HL-60 (cell line): ENCODE measurements around the gene CACTIN.

ENCODE experiments used
- DNase-seq, 2 experiments: peaks; one replicate each; pipeline ENCODE4 v3.0.0-alpha.2; 2010 to 2020; ENCODE audit warnings: low read depth in 1 of 2, low spot score in 1 of 2
- H3K27ac ChIP-seq: fragments of 250-450 bp; sonication (Bioruptor Pico); replicated peaks from 2 replicates; pipeline ENCODE4 v1.5.1; 2020; ENCODE audit warnings: mild to moderate bottlenecking, moderate library complexity
- H3K27me3 ChIP-seq: fragments of 250-450 bp; sonication (Bioruptor Pico); 2 replicates; pipeline ENCODE4 v1.5.1; 2021; ENCODE audit warnings: mild to moderate bottlenecking, moderate library complexity; ENCODE audit not compliant: insufficient read depth, poor library complexity, severe bottlenecking
- H3K4me3 ChIP-seq: replicated peaks from 2 replicates; pipeline ENCODE4 v1.5.1; 2011; ENCODE audit warnings: mild to moderate bottlenecking, control low read depth, low read length; ENCODE audit not compliant: insufficient read depth
- GABPA ChIP-seq: IDR thresholded peaks from 2 replicates; pipeline ENCODE4 v1.6.1; 2012; ENCODE audit warnings: low read depth
- POLR2AphosphoS5 ChIP-seq: IDR thresholded peaks from 2 replicates; pipeline ENCODE4 v1.6.1; 2012; ENCODE audit warnings: low read depth
- SPI1 ChIP-seq: IDR thresholded peaks from 2 replicates; pipeline ENCODE4 v1.6.1; 2012; ENCODE audit warnings: low read depth, mild to moderate bottlenecking, borderline replicate concordance
- TF ChIP-seq, protein P1 (sequence below): IDR thresholded peaks from 2 replicates; pipeline ENCODE4 v1.6.1; 2012; ENCODE audit warnings: low read depth; ENCODE audit not compliant: insufficient replicate concordance
- TF ChIP-seq, protein P2 (sequence below): IDR thresholded peaks from one replicate; pipeline ENCODE4 v1.5.1; 2011; ENCODE audit warnings: low read length, control low read depth, inconsistent platforms; ENCODE audit not compliant: insufficient read depth

Gene CACTIN

GRCh38 chr19:3672993-3673392 lies 46.4 kb upstream of the CACTIN start:
- no peak for DNase-seq
- Histone ChIP-seq H3K4me3 (no peak overlapping the region), H3K27me3 (no peaks in the 10 kb centered on the region), H3K27ac (no peak overlapping the region)
- TF ChIP-seq SPI1: no peak

- no peak for DNase-seq
- Histone ChIP-seq H3K4me3 (no peak overlapping the region), H3K27ac (no peak overlapping the region), H3K27me3 (no peaks in the 10 kb centered on the region)
- TF ChIP-seq, protein P1, sequence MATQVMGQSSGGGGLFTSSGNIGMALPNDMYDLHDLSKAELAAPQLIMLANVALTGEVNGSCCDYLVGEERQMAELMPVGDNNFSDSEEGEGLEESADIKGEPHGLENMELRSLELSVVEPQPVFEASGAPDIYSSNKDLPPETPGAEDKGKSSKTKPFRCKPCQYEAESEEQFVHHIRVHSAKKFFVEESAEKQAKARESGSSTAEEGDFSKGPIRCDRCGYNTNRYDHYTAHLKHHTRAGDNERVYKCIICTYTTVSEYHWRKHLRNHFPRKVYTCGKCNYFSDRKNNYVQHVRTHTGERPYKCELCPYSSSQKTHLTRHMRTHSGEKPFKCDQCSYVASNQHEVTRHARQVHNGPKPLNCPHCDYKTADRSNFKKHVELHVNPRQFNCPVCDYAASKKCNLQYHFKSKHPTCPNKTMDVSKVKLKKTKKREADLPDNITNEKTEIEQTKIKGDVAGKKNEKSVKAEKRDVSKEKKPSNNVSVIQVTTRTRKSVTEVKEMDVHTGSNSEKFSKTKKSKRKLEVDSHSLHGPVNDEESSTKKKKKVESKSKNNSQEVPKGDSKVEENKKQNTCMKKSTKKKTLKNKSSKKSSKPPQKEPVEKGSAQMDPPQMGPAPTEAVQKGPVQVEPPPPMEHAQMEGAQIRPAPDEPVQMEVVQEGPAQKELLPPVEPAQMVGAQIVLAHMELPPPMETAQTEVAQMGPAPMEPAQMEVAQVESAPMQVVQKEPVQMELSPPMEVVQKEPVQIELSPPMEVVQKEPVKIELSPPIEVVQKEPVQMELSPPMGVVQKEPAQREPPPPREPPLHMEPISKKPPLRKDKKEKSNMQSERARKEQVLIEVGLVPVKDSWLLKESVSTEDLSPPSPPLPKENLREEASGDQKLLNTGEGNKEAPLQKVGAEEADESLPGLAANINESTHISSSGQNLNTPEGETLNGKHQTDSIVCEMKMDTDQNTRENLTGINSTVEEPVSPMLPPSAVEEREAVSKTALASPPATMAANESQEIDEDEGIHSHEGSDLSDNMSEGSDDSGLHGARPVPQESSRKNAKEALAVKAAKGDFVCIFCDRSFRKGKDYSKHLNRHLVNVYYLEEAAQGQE: no peak
- TF ChIP-seq GABPA (no peak), SPI1 (no peak), POLR2AphosphoS5 (no peak)
- TF ChIP-seq, protein P2, sequence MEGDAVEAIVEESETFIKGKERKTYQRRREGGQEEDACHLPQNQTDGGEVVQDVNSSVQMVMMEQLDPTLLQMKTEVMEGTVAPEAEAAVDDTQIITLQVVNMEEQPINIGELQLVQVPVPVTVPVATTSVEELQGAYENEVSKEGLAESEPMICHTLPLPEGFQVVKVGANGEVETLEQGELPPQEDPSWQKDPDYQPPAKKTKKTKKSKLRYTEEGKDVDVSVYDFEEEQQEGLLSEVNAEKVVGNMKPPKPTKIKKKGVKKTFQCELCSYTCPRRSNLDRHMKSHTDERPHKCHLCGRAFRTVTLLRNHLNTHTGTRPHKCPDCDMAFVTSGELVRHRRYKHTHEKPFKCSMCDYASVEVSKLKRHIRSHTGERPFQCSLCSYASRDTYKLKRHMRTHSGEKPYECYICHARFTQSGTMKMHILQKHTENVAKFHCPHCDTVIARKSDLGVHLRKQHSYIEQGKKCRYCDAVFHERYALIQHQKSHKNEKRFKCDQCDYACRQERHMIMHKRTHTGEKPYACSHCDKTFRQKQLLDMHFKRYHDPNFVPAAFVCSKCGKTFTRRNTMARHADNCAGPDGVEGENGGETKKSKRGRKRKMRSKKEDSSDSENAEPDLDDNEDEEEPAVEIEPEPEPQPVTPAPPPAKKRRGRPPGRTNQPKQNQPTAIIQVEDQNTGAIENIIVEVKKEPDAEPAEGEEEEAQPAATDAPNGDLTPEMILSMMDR: no peak
Measured at GRCh38 chr19:3672575-3672948, 46.0 kb upstream of the CACTIN start.

DNA sequence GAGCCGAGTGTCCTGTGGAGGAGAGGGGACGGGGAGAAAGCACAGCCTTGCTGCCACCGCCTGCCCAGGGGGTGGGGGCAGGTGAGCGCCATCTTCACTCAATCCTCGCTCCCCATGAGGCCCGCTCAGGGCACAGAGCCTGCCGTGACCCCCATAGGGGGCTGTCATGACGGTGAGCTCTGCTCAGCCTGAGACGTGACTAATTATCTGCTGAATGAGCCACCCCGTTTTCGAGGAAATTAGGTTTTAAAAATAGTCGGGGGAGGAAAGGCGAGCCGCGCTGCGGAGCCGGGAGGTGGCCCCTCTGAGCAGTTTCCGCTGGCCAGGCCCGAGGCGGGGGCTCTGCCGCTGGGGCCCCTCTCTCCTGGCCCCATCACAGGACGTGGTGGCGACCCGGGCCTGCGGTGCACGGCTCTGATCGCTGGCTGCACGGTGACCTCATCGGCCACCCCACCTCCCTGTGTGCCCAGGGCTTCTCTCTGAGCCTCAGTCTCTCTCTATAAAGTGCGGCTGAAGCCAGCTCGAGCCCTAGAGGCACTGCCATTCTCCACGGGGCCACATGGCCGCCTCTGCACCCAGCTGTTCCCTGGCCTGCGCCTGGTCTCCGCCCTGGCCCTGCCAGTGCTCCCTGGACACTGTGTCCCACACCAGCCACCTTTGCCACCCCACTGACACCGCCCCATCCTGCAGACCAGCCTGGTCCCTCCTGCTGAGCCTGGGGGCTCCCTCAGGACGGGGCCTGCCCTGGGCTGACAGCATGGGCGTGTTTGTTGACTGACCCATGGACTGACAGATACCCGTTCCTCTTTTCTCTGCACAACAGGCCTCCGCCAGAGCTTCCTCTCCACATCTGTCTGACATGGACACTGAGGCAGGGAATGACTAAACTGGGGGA lies 45.3 kb upstream of the CACTIN start:
- H3K27ac ChIP-seq: no peak overlapping the region
- no peak for DNase-seq
- TF ChIP-seq, protein P2: no peak
- TF ChIP-seq SPI1: peak; percentile 38; the same call in 1 of the 2 replicates
- H3K4me3 ChIP-seq: no peak overlapping the region
- no peaks in the 10 kb centered on the region for H3K27me3 ChIP-seq

- H3K27me3 ChIP-seq: no peaks in the 10 kb centered on the region
- TF ChIP-seq, protein P1: no peak
- TF ChIP-seq, protein P2: no peak
- no peak for TF ChIP-seq POLR2AphosphoS5
- TF ChIP-seq SPI1: no peak
- no peak for TF ChIP-seq GABPA
- DNase-seq: no peak
- H3K27ac ChIP-seq: no peak overlapping the region
- no peak overlapping the region for H3K4me3 ChIP-seq
Measured at GRCh38 chr19:3670796-3671679, 44.4 kb upstream of the CACTIN start.
